Measurements from ENCODE around the gene EMD. TPM values are rescaled to one million over a fixed set of nuclear protein-coding genes. Genes with fewer than 3 reads are reported as not detected.

The EMD gene
- total and polyA plus RNA-seq, 2 of the 13 experiments (the other 11 are each of a cell fraction or from before 2014, with no cell fraction given): 14.5 to 14.9 TPM

GRCh38 chrX:154397888-154398667 is 19.0 kb downstream of the EMD start, which contains the start of gene RPL10 (continued):
- peak; percentile 26; the same call in 1 of the 2 replicates for TF ChIP-seq ZNF280D (CRISPR knock-in tag; IDR thresholded peaks at IDR 0.05)
- no peak for TF ChIP-seq ZKSCAN8 (CRISPR knock-in tag; IDR thresholded peaks at IDR 0.05; ENCODE audit: borderline replicate concordance)
- no peak for TF ChIP-seq ZFP36 (IDR thresholded peaks at IDR 0.05; ENCODE audit: borderline replicate concordance, low read depth, low read length, partially characterized antibody)
- no peak; the same call in 1 of the 2 replicates for TF ChIP-seq ZSCAN5A (CRISPR knock-in tag; IDR thresholded peaks at IDR 0.05; ENCODE audit: borderline replicate concordance)
- TF ChIP-seq HNRNPL (IDR thresholded peaks at IDR 0.05; ENCODE audit: low read depth, low read length): peak; percentile 58; the same call in 1 of the 2 replicates
- TF ChIP-seq, protein P1, sequence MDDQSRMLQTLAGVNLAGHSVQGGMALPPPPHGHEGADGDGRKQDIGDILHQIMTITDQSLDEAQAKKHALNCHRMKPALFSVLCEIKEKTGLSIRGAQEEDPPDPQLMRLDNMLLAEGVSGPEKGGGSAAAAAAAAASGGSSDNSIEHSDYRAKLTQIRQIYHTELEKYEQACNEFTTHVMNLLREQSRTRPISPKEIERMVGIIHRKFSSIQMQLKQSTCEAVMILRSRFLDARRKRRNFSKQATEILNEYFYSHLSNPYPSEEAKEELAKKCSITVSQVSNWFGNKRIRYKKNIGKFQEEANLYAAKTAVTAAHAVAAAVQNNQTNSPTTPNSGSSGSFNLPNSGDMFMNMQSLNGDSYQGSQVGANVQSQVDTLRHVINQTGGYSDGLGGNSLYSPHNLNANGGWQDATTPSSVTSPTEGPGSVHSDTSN (CRISPR knock-in tag; IDR thresholded peaks at IDR 0.05; ENCODE audit: borderline replicate concordance): no peak
- TF ChIP-seq, protein P2, sequence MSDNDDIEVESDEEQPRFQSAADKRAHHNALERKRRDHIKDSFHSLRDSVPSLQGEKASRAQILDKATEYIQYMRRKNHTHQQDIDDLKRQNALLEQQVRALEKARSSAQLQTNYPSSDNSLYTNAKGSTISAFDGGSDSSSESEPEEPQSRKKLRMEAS (IDR thresholded peaks at IDR 0.05): peak; percentile 80
- TF ChIP-seq PLRG1 (conservative IDR thresholded peaks at IDR 0.05): no peak
- peak; percentile 60; the same call in 1 of the 2 replicates for TF ChIP-seq KLF12 (CRISPR knock-in tag; IDR thresholded peaks at IDR 0.05; ENCODE audit: borderline replicate concordance)
- TF ChIP-seq JUND (CRISPR knock-in tag; IDR thresholded peaks at IDR 0.05): no peak
- no peak for TF ChIP-seq HINFP (CRISPR knock-in tag; IDR thresholded peaks at IDR 0.05; ENCODE audit: low read depth)
- TF ChIP-seq SNAPC4 (CRISPR knock-in tag; IDR thresholded peaks at IDR 0.05): no peak
- TF ChIP-seq ZNF816 (CRISPR knock-in tag; IDR thresholded peaks at IDR 0.05; ENCODE audit: borderline replicate concordance): no peak
- TF ChIP-seq NONO (IDR thresholded peaks at IDR 0.05): no peak
- TF ChIP-seq NONO (CRISPR knock-in tag; conservative IDR thresholded peaks at IDR 0.05): peak; percentile 19; the same call in 1 of the 2 replicates
